Transverse colon (tissue), 4 donors: ENCODE data around the gene ITLN2. TPM values are rescaled to one million over a fixed set of nuclear protein-coding genes. Genes with fewer than 3 reads are reported as not detected.
"Not testable (repeated sequence)": the region's sequence is repeated elsewhere in the genome, so short reads cannot be mapped to it uniquely, and the experiment has no call there.

Experiments used
- DNase-seq: peaks from one replicate; pipeline ENCODE4 v3.0.0-alpha.2; 2019
- H3K27ac ChIP-seq, 4 donors: fragments of 200-600 bp; sonication (generic); 2 replicates each; pipeline ENCODE4 v1.5.1; 2016 to 2018; ENCODE audit warnings: inconsistent platforms in 4 of 4
- H3K27me3 ChIP-seq: fragments of 200-600 bp; sonication (generic); 2 replicates; pipeline ENCODE4 v1.5.1; 2017; ENCODE audit warnings: inconsistent platforms
- H3K36me3 ChIP-seq, 4 donors: fragments of 200-600 bp; sonication (generic); 2 replicates each; pipeline ENCODE4 v1.5.1; 2017 to 2019; ENCODE audit warnings: inconsistent platforms in 4 of 4
- H3K4me1 ChIP-seq, 4 donors: fragments of 200-600 bp; sonication (generic); 2 replicates each; pipeline ENCODE4 v1.5.1; 2017 to 2020; ENCODE audit warnings: inconsistent platforms in 4 of 4
- H3K4me3 ChIP-seq, 4 donors: fragments of 200-600 bp; sonication (generic); 1 replicate in 1 of 4; 2 replicates in 3 of 4; pipeline versions ENCODE4 v1.5.1 to v1.6.1; 2017 to 2019; ENCODE audit warnings: inconsistent platforms in 4 of 4
- H3K9me3 ChIP-seq, 2 donors: fragments of 200-600 bp; sonication (generic); 2 replicates each; pipeline ENCODE4 v1.5.1; 2017 to 2019; ENCODE audit warnings: inconsistent platforms in 2 of 2
- EP300 ChIP-seq: sonication (generic); formaldehyde crosslinking; IDR thresholded peaks from one replicate; pipeline ENCODE4 v1.6.1; 2017; ENCODE audit warnings: antibody characterized with exemption, low read depth
- POLR2A ChIP-seq: fragments of 450-650 bp; IDR thresholded peaks from one replicate; pipeline ENCODE4 v1.6.1; 2016; ENCODE audit warnings: antibody characterized with exemption, mild to moderate bottlenecking, moderate library complexity
- POLR2AphosphoS5 ChIP-seq, 3 donors: sonication (generic); formaldehyde crosslinking; IDR thresholded peaks; one replicate each; pipeline ENCODE4 v1.6.1; 2016; ENCODE audit warnings: antibody characterized with exemption in 3 of 3
- WGBS, 2 donors: methylation state at CpG; one replicate each; pipeline ENCODE4 v1.1.5; 2018; ENCODE audit warnings: low coverage in 1 of 2; 5-methylcytosine and 5-hydroxymethylcytosine counted together
- in situ Hi-C, 4 donors: fragments of 200-750 bp; cut with MboI; loops; one replicate each; pipeline versions ENCODE4 v1.15.0 to v1.15.1; 2017; ENCODE audit warnings: low sequenced_read_pairs in 3 of 4, low pct_ligation_motif_present in 1 of 4, low pct_unique_long_range_greater_than_20kb in 1 of 4
- intact Hi-C: fragments of 100-400 bp; cut with DNase I; formaldehyde crosslinking; loops from one replicate; pipeline ENCODE4 v1.15.1; 2023; ENCODE audit warnings: low total_unique reads
- total RNA-seq, 4 donors: library from RNA; depleted of rRNA; stranded (reverse); fragments of >200 nt; gene quantifications; one replicate each; pipeline ENCODE4 v1.1.0, GENCODE V29; 2016
- TF ChIP-seq, protein P1 (sequence below), 5 experiments: fragments of 200-600 bp in 3 of 5; fragments of 450-650 bp in 2 of 5; sonication (generic) in 3 of 5; IDR thresholded peaks; 1 replicate in 2 of 5; 2 replicates in 3 of 5; pipeline ENCODE4 v1.5.1; 2016 to 2017; ENCODE audit warnings: antibody characterized with exemption in 5 of 5, inconsistent platforms in 3 of 5, mild to moderate bottlenecking in 2 of 5, moderate library complexity in 1 of 5

The ITLN2 gene
- total RNA-seq, 4 donors from 2014 or later: not detected

DNA sequence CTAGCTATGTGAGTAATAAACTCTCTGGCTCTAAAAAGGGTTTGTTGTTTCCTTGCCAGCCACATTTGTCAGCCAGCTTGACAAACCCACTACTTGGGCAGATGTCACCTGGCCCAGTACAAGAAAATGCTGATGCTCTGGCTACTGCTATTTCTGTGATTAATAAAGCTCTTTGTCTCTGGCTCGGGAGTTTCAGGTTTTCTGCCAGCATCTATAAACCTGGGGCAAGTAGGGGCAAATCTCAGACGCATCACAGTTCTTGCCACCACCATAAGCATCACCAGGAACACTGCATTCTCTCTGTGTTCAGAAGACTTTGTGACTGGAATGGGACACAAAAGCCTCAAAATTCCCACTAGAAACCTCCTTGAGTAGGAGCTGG is 2.5 kb downstream of the ITLN2 start:
- 83% methylated on average over 2 of the region's 2 CpGs; no CpG with 5 or more reads in 1 of the 2 donors for WGBS, 2 donors
- intact Hi-C loops: loop anchor here (10.0 kb wide), 1 partner anchor 117 kb away; no protein-coding TSS in a partner anchor

DNA sequence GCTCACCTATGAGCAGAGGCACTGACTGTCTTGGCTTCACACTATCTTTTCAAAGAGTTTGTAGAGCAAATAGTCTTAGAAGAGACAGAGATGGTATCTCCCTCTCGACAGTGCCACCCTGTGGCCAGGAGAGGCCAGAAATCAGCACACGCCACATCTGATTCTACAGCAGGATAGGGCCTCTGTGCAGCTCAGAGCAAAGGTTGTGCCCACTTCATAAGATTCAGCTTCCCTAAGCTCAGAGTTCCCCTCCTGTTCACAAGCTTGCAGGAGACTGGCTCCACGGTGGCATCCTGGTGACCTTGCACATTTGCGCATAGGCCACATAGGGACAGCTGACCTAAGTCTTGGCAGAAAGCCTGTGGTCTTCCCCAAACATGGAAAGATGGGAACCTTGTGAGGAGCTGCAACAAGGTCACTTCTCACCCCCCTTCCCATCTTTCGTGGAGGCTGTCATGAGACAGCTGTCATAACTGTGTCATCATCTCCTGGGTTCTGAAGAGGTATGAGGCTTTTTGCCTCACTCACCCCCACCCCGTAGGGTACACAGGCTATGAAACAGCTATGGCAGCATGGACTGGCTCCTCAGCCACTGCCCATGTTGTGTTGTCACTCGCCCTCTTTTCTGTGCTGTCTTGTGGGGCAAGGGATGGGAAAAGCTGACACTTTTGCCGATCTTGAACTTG is 3.0 kb downstream of the ITLN2 start:
- peak; percentile 82 for DNase-seq
- no peak for TF ChIP-seq POLR2AphosphoS5 (IDR thresholded peaks at IDR 0.05)
- TF ChIP-seq EP300: no peak
- no peak for TF ChIP-seq POLR2A
- TF ChIP-seq, protein P1, sequence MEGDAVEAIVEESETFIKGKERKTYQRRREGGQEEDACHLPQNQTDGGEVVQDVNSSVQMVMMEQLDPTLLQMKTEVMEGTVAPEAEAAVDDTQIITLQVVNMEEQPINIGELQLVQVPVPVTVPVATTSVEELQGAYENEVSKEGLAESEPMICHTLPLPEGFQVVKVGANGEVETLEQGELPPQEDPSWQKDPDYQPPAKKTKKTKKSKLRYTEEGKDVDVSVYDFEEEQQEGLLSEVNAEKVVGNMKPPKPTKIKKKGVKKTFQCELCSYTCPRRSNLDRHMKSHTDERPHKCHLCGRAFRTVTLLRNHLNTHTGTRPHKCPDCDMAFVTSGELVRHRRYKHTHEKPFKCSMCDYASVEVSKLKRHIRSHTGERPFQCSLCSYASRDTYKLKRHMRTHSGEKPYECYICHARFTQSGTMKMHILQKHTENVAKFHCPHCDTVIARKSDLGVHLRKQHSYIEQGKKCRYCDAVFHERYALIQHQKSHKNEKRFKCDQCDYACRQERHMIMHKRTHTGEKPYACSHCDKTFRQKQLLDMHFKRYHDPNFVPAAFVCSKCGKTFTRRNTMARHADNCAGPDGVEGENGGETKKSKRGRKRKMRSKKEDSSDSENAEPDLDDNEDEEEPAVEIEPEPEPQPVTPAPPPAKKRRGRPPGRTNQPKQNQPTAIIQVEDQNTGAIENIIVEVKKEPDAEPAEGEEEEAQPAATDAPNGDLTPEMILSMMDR (IDR thresholded peaks at IDR 0.05): peak; percentile 42 to 76 (median 69)
- Histone ChIP-seq H3K4me3 (no peak overlapping the region), H3K27me3 (no peaks in the 10 kb centered on the region), H3K27ac (no peak overlapping the region), H3K36me3 (no peaks in the 10 kb centered on the region), H3K4me1 (peaks cover 0 to 9% (median 3%) of the 10 kb centered on the region in 4 donors), H3K9me3 (no peaks in the 10 kb centered on the region)
- 40 to 57% methylated on average over 1 to 8 of the region's 8 CpGs for WGBS, 2 donors
- intact Hi-C loops: loop anchor here (10.0 kb wide), 1 partner anchor 117 kb away; no protein-coding TSS in a partner anchor
- in situ Hi-C loops: loop anchor here in 3 of 4 donors (5.0 to 25.0 kb wide), 3 partner anchors 114 to 214 kb away; partner anchors contain the start of gene SLAMF7 (in 2 of the 3)

More for the DNA sequence above, 2.5 kb downstream of the ITLN2 start:
- H3K4me1 ChIP-seq: peaks cover 0 to 8% (median 3%) of the 10 kb centered on the region in 4 donors
- H3K27me3 ChIP-seq: no peaks in the 10 kb centered on the region
- in situ Hi-C loops: loop anchor here in 3 of 4 donors (5.0 to 25.0 kb wide), 3 partner anchors 115 to 215 kb away; partner anchors contain the start of gene SLAMF7 (in 2 of the 3)
- H3K27ac ChIP-seq: no peak overlapping the region
- no peaks in the 10 kb centered on the region for H3K9me3 ChIP-seq
- H3K4me3 ChIP-seq: no peak overlapping the region
- TF ChIP-seq, protein P1 (IDR thresholded peaks at IDR 0.05): no peak
- TF ChIP-seq POLR2AphosphoS5 (IDR thresholded peaks at IDR 0.05): no peak
- no peak for TF ChIP-seq POLR2A
- no peak for TF ChIP-seq EP300
- DNase-seq: no peak
- no peaks in the 10 kb centered on the region for H3K36me3 ChIP-seq

DNA sequence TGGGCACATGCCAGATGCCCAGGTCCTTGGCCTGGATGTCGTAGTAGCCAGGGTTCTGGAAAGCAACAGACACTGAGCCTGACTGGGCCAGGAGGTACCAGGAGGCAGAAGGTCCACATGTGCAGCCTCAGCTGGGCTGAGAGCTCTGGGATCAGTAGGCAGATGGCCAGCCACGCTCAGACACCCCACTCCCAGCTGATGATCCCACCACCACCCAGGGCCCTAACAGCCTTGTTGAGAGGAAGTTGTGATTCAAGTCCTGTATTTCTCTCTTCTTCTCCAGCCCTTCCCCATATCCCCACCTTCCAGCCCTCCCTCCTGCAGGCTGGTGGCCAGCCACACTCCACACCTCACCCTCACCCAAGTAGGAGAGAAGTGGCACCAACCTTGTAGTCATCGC is 4.0 kb downstream of the ITLN2 start:
- TF ChIP-seq POLR2A (no peak), EP300 (no peak), POLR2AphosphoS5 (IDR thresholded peaks at IDR 0.05) (no peak)
- TF ChIP-seq, protein P1 (IDR thresholded peaks at IDR 0.05): no peak
- in situ Hi-C loops: loop anchor here in 3 of 4 donors (5.0 to 25.0 kb wide), 3 partner anchors 113 to 213 kb away; partner anchors contain the start of gene SLAMF7 (in 2 of the 3)
- Histone ChIP-seq H3K27ac (no peak overlapping the region), H3K4me1 (peaks cover 0 to 9% (median 3%) of the 10 kb centered on the region in 4 donors), H3K4me3 (no peak overlapping the region), H3K9me3 (no peaks in the 10 kb centered on the region), H3K36me3 (no peaks in the 10 kb centered on the region), H3K27me3 (no peaks in the 10 kb centered on the region)
- intact Hi-C loops: loop anchor here (10.0 kb wide), 1 partner anchor 116 kb away; no protein-coding TSS in a partner anchor
- 100% methylated on average over 1 to 3 of the region's 3 CpGs for WGBS, 2 donors
- DNase-seq: no peak

DNA sequence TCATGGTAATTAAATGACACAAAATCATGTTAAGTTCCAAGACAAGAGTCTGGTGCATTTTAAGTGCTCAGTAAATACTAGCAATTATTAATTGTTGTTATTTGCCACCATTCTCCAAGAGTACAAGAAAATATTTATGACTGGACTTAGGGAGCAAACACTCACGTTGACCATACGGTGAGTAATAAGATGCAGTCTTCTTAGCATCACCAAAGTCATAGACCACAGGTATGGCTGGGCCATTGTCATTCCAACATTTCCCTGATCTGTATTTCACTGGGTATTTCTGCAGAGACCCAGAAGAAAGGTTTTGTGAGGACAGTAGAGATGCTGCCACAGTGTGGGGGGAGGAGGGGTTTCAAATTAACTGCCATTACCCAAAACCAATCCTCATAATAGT is 4.7 kb downstream of the ITLN2 start:
- TF ChIP-seq POLR2A: no peak
- TF ChIP-seq EP300: no peak
- no peak for TF ChIP-seq POLR2AphosphoS5 (IDR thresholded peaks at IDR 0.05)
- TF ChIP-seq, protein P1 (IDR thresholded peaks at IDR 0.05): no peak
- Histone ChIP-seq H3K4me3 (no peak overlapping the region), H3K4me1 (peaks cover 0 to 9% (median 3%) of the 10 kb centered on the region in 4 donors), H3K9me3 (no peaks in the 10 kb centered on the region), H3K27ac (no peak overlapping the region), H3K27me3 (no peaks in the 10 kb centered on the region), H3K36me3 (no peaks in the 10 kb centered on the region)
- whole genome bisulfite sequencing, 2 donors: 79 to 92% methylated on average over 2 of the region's 2 CpGs
- intact Hi-C loops: loop anchor here (10.0 kb wide), 1 partner anchor 115 kb away; no protein-coding TSS in a partner anchor
- in situ Hi-C loops: loop anchor here in 3 of 4 donors (5.0 to 25.0 kb wide), 3 partner anchors 113 to 213 kb away; partner anchors contain the start of gene SLAMF7 (in 2 of the 3)
- DNase-seq: no peak

DNA sequence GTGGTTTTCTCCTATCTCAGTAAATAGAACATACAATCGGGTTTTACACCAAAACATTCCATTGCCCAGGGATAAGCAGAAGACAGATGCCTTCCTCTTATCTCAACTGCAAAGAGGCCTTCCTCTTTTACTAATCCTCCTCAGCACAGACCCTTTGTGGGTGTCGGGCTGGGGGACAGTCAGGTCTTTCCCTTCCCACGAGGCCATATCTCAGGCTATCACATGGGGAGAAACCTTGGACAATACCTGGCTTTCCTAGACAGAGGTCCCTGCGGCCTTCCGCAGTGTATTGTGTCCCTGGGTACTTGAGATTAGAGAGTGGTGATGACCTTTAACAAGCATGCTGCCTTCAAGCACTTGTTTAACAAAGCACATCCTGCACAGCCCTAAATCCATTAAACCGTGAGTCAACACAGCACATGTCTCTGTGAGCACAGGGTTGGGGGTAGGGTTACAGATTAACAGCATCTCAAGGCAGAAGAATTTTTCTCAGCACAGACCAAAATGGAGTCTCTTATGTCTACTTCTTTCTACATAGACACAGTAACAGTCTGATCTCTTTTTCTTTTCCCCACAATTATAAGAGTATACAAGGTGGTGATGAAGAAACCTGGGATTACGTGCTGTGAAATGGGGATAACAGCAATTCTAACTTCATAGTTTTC is 5.3 kb downstream of the ITLN2 start:
- H3K36me3 ChIP-seq, H3K4me1 ChIP-seq, intact Hi-C loops, H3K9me3 ChIP-seq, H3K4me3 ChIP-seq, in situ Hi-C loops, H3K27ac ChIP-seq, DNase-seq, H3K27me3 ChIP-seq: not testable (repeated sequence)
- 58 to 92% methylated on average over 1 to 7 of the region's 7 CpGs for WGBS, 2 donors

DNA sequence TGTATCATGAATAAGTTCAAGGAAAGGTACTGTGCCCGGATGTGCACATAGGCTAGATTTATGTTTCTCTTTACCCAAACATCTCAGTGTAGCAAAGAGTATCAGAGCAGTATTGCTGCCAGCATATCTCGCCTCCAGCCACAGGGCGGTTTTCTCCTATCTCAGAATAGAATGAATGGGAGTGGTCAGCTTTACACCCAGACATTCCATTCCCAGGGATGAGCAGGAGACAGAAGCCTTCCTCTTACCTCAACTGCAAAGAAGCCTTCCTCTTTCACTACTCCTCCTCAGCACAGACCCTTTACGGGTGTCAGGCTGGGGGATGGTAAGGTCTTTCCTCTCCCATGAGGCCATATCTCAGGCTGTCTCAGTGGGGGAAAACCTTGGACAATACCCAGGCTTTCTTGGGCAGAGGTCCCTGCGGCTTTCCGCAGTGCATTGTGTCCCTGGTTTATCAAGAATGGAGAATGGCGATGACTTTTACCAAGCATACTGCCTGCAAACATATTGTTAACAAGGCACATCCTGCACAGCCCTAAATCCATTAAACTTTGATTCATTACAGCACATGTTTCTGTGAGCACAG is 7.3 kb downstream of the ITLN2 start:
- intact Hi-C loops, H3K27ac ChIP-seq, H3K36me3 ChIP-seq, DNase-seq, H3K27me3 ChIP-seq, in situ Hi-C loops, H3K9me3 ChIP-seq, H3K4me3 ChIP-seq, H3K4me1 ChIP-seq: not testable (repeated sequence)
- 14 to 35% methylated on average over 1 to 7 of the region's 7 CpGs for WGBS, 2 donors
